Progenitor cell of endocrine pancreas (in vitro differentiated cells): Measurements from ENCODE around the gene ZYG11B. TPM values are rescaled to one million over a fixed set of nuclear protein-coding genes. Genes with fewer than 3 reads are reported as not detected.

Source experiments
- DNase-seq: peaks from one replicate; pipeline ENCODE4 v3.0.0; 2021; ENCODE audit warnings: low spot score; ENCODE audit not compliant: unreplicated experiment
- H3K27ac Mint-ChIP-seq: 2 replicates; pipeline ENCODE4 v1.8.0; 2021; ENCODE audit warnings: mild to moderate bottlenecking, moderate library complexity, mixed read lengths
- H3K27me3 Mint-ChIP-seq: 2 replicates; pipeline ENCODE4 v1.8.0; 2021; ENCODE audit warnings: mixed read lengths
- H3K36me3 Mint-ChIP-seq: 2 replicates; pipeline ENCODE4 v1.8.0; 2022; ENCODE audit warnings: mixed read lengths; ENCODE audit not compliant: insufficient read depth
- H3K4me1 Mint-ChIP-seq: 2 replicates; pipeline ENCODE4 v1.8.0; 2021; ENCODE audit warnings: low read depth, mixed read lengths
- H3K4me3 Mint-ChIP-seq: 2 replicates; pipeline ENCODE4 v1.8.0; 2021; ENCODE audit warnings: low read depth, mild to moderate bottlenecking, moderate library complexity, mixed read lengths
- H3K9me3 Mint-ChIP-seq: 2 replicates; pipeline ENCODE4 v1.8.0; 2021; ENCODE audit warnings: low read depth, mixed read lengths
- CTCF ChIP-seq: fragments of 200-600 bp; sonication (generic); IDR thresholded peaks from one replicate; pipeline ENCODE4 v1.5.0; 2021; ENCODE audit warnings: antibody characterized with exemption, mild to moderate bottlenecking; ENCODE audit not compliant: unreplicated experiment
- long read RNA-seq: library from polyadenylated mRNA; unstranded; transcript quantifications from one replicate; pipeline ENCODE4 v2.0.0, GENCODE V29; 2020
- total RNA-seq: library from RNA; stranded (reverse); gene quantifications from 2 replicates; pipeline ENCODE4 v1.2.1, GENCODE V29; 2021

The ZYG11B gene
- total RNA-seq, result 30.4 and 31.5 TPM in 2 replicates
- long read RNA-seq, partial matches to known transcripts, result 1 of 8 reads
- long read RNA-seq, other reads (novel, unspliced or antisense), result 7 of 8 reads

- Mint-ChIP-seq H3K4me1 (peaks cover 19% of the 10 kb centered on the region), H3K27ac (peak within 1 kb of the TSS; percentile 90), H3K4me3 (peak within 1 kb of the TSS; percentile 96), H3K27me3 (no peaks in the 10 kb centered on the region), H3K9me3 (no peaks in the 10 kb centered on the region), H3K36me3 (no peaks in the 10 kb centered on the region)
- peak; percentile 86 for DNase-seq
- TF ChIP-seq CTCF, result no peak
Measured at GRCh38 chr1:52726265-52727113, at the start of gene ZYG11B. Gene ZYG11B (plus strand): TSS chr1:52726453. CDS start chr1:52726654, 201 bp downstream.

GRCh38 chr1:52677076-52677806 lies 49.0 kb upstream of the ZYG11B start:
- Mint-ChIP-seq H3K4me1 (peaks cover 23% of the 10 kb centered on the region), H3K27ac (no peak overlapping the region), H3K4me3 (no peak overlapping the region), H3K27me3 (no peaks in the 10 kb centered on the region), H3K9me3 (no peaks in the 10 kb centered on the region), H3K36me3 (no peaks in the 10 kb centered on the region)
- DNase-seq, result no peak
- TF ChIP-seq CTCF, result no peak

GRCh38 chr1:52679048-52679447 lies 47.2 kb upstream of the ZYG11B start:
- H3K36me3 Mint-ChIP-seq, result no peaks in the 10 kb centered on the region
- DNase-seq, result no peak
- H3K4me3 Mint-ChIP-seq, result no peak overlapping the region
- H3K4me1 Mint-ChIP-seq, result peaks cover 23% of the 10 kb centered on the region
- H3K27ac Mint-ChIP-seq, result no peak overlapping the region
- H3K27me3 Mint-ChIP-seq, result no peaks in the 10 kb centered on the region
- no peak for TF ChIP-seq CTCF
- no peaks in the 10 kb centered on the region for H3K9me3 Mint-ChIP-seq

GRCh38 chr1:52679498-52679897 lies 46.8 kb upstream of the ZYG11B start:
- Mint-ChIP-seq H3K4me1 (peaks cover 21% of the 10 kb centered on the region), H3K36me3 (no peaks in the 10 kb centered on the region), H3K4me3 (no peak overlapping the region), H3K9me3 (no peaks in the 10 kb centered on the region), H3K27ac (peak overlapping the region; percentile 65), H3K27me3 (no peaks in the 10 kb centered on the region)
- no peak for TF ChIP-seq CTCF
- no peak for DNase-seq

- Mint-ChIP-seq H3K4me1 (peaks cover 14% of the 10 kb centered on the region), H3K9me3 (no peaks in the 10 kb centered on the region), H3K4me3 (no peak overlapping the region), H3K36me3 (no peaks in the 10 kb centered on the region), H3K27me3 (no peaks in the 10 kb centered on the region), H3K27ac (no peak overlapping the region)
- no peak for TF ChIP-seq CTCF
- no peak for DNase-seq
Measured at GRCh38 chr1:52680353-52680752, 45.9 kb upstream of the ZYG11B start.
